Measurements from ENCODE around the gene SLC2A11. TPM values are rescaled to one million over a fixed set of nuclear protein-coding genes. Genes with fewer than 3 reads are reported as not detected.
A peak's percentile ranks its signal among the peaks of the same experiment; 100 is the strongest.
"Not testable (repeated sequence)": the region's sequence is repeated elsewhere in the genome, so short reads cannot be mapped to it uniquely, and the experiment has no call there.

Gene SLC2A11
- total and polyA plus RNA-seq, 2 experiments from 2014 or later = 6.1 to 16.6 TPM

DNA sequence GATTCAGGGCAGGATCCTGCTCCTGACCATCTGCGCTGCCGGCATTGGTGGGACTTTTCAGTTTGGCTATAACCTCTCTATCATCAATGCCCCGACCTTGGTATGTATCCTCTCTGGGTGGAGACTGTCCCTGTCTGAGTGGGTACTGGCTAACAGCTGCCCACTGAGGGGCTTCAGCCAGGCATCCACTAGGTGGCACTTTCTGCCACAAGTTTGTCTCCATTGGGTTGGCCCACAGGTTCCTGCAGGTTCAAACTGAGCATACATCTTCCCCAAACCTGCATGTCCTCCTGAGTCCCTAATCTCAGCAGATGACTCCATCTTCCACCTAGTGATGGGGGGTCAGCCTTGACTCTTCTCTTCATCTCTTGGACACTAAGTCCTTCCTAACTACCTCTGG, 4.4 kb downstream of the SLC2A11 start:
- DNase-seq = peak; percentile 61
- Histone ChIP-seq H3K27me3 (replicated peaks; ENCODE audit: insufficient read depth) (no peaks in the 10 kb centered on the region), H3K79me2 (ENCODE audit: insufficient read depth) (no peaks in the 10 kb centered on the region), H4K20me1 (ENCODE audit: insufficient read depth) (no peaks in the 10 kb centered on the region), H3K27ac (no peak overlapping the region), H3K4me1 (ENCODE audit: insufficient read depth) (no peaks in the 10 kb centered on the region), H3K36me3 (ENCODE audit: low read depth) (no peaks in the 10 kb centered on the region), H3K4me2 (ENCODE audit: unreplicated experiment) (no peak overlapping the region), H3K4me3 (no peak overlapping the region), H3K9me3 (ENCODE audit: low read depth) (no peaks in the 10 kb centered on the region), H3K9me2 (ENCODE audit: insufficient read depth) (no peaks in the 10 kb centered on the region), H3K9ac (no peak overlapping the region), H3F3A (ENCODE audit: insufficient read depth) (no peaks in the 10 kb centered on the region), H2AFZ (no peak overlapping the region)
- WGBS, 2 experiments (ENCODE audit: low coverage in 1 of 2, low lambda C conversion rate in 2 of 2, missing lambda C conversion rate in 2 of 2) = 69 to 83% methylated on average over 3 of the region's 3 CpGs
- in situ Hi-C loops (cut with MboI) = no loop called here
- TF ChIP-seq EZH2phosphoT487 (IDR thresholded peaks at IDR 0.05; ENCODE audit: insufficient read depth, low read depth) (no peak), EZH2 (IDR thresholded peaks at IDR 0.05; ENCODE audit: insufficient read depth, poor library complexity, severe bottlenecking) (no peak)

DNA sequence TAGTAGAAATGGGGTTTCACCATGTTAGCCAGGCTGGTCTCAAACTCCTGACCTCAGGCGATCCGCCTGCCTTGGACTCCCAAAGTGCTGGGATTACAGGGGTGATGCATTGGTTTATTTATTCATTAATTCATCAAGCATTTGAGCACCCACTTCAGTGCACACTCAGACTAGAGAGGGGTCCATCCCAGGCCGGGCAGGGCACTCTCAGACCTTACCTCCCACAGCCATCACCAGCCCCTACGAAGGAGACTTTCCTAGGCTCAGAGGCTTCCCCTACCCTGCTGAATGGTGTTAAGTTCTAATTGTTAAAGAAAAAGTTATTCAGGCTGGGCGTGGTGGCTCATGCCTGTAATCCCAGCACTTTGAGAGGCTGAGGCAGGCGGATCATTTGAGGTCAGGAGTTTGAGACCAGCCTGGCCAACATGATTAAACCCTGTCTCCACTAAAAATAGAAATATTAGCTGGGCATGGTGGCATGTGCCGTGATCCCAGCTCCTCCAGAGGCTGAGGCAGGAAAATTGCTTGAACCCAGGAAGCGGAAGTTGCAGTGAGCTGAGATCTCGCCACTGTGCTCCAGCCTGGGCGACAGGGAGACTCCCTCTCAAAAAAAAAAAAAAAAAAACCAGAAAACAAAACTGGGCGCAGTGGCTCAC, 7.0 kb downstream of the SLC2A11 start:
- H3K9ac ChIP-seq; H3K27me3 ChIP-seq (replicated peaks; ENCODE audit: insufficient read depth); H3K4me2 ChIP-seq (ENCODE audit: unreplicated experiment); H2AFZ ChIP-seq; in situ Hi-C loops (cut with MboI); H3F3A ChIP-seq (ENCODE audit: insufficient read depth); H3K9me3 ChIP-seq (ENCODE audit: low read depth); H3K79me2 ChIP-seq (ENCODE audit: insufficient read depth); H3K4me3 ChIP-seq; H3K4me1 ChIP-seq (ENCODE audit: insufficient read depth); H4K20me1 ChIP-seq (ENCODE audit: insufficient read depth); H3K9me2 ChIP-seq (ENCODE audit: insufficient read depth); DNase-seq; H3K36me3 ChIP-seq (ENCODE audit: low read depth); H3K27ac ChIP-seq: not testable (repeated sequence)
- WGBS, 2 experiments (ENCODE audit: low coverage in 1 of 2, low lambda C conversion rate in 2 of 2, missing lambda C conversion rate in 2 of 2) = 76 to 80% methylated on average over 11 of the region's 11 CpGs

DNA sequence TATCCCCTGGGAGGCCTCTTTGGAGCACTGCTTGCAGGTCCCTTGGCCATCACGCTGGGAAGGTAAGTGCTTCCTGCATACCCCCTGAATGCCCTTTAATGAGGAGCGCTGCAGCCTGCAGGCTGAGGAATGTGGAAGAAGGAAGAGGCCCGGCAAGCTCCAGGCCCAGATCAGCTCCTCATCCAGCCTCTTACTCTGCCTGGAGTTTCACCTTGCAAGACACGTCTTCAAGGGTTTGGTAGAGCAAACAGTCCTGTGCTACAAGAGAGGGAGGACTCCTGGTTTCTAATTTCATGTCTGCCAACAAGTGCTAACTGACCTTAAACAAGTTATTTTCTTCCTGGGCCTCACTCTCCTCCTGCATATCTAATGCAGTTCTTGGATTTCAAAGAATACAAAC, 10.9 kb downstream of the SLC2A11 start:
- Histone ChIP-seq H3F3A (ENCODE audit: insufficient read depth) (no peaks in the 10 kb centered on the region), H3K79me2 (ENCODE audit: insufficient read depth) (no peaks in the 10 kb centered on the region), H3K9me2 (ENCODE audit: insufficient read depth) (no peaks in the 10 kb centered on the region), H4K20me1 (ENCODE audit: insufficient read depth) (no peaks in the 10 kb centered on the region), H3K27me3 (replicated peaks; ENCODE audit: insufficient read depth) (no peaks in the 10 kb centered on the region), H3K4me1 (ENCODE audit: insufficient read depth) (no peaks in the 10 kb centered on the region), H3K4me3 (no peak overlapping the region), H3K9me3 (ENCODE audit: low read depth) (no peaks in the 10 kb centered on the region), H3K27ac (no peak overlapping the region), H3K4me2 (ENCODE audit: unreplicated experiment) (no peak overlapping the region), H3K9ac (no peak overlapping the region), H3K36me3 (ENCODE audit: low read depth) (no peaks in the 10 kb centered on the region), H2AFZ (no peak overlapping the region)
- no peak for DNase-seq
- TF ChIP-seq EZH2phosphoT487 (IDR thresholded peaks at IDR 0.05; ENCODE audit: insufficient read depth, low read depth) = no peak
- TF ChIP-seq EZH2 (IDR thresholded peaks at IDR 0.05; ENCODE audit: insufficient read depth, poor library complexity, severe bottlenecking) = no peak
- WGBS, 2 experiments (ENCODE audit: low coverage in 1 of 2, low lambda C conversion rate in 2 of 2, missing lambda C conversion rate in 2 of 2) = 82 to 93% methylated on average over 4 of the region's 4 CpGs
- in situ Hi-C loops (cut with MboI) = no loop called here

DNA sequence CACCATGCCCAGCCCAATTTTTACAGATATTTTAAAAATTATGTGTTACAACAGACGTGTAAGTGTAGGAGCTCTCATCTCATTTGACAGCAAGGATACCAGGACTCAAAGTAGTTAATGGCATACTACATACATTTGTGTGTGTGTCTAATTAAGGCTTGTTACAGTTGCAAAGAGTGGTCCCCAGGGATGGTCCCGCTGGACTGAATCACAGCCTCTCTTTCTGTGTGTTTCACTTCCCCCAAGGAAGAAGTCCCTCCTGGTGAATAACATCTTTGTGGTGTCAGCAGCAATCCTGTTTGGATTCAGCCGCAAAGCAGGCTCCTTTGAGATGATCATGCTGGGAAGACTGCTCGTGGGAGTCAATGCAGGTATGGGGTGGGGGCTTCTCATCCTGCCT, 17.2 kb downstream of the SLC2A11 start:
- no peak for DNase-seq
- Histone ChIP-seq H3K27me3 (replicated peaks; ENCODE audit: insufficient read depth) (no peaks in the 10 kb centered on the region), H3K79me2 (ENCODE audit: insufficient read depth) (no peaks in the 10 kb centered on the region), H3F3A (ENCODE audit: insufficient read depth) (no peaks in the 10 kb centered on the region), H3K36me3 (ENCODE audit: low read depth) (no peaks in the 10 kb centered on the region), H3K4me2 (ENCODE audit: unreplicated experiment) (no peak overlapping the region), H3K27ac (no peak overlapping the region), H3K9me2 (ENCODE audit: insufficient read depth) (no peaks in the 10 kb centered on the region), H4K20me1 (ENCODE audit: insufficient read depth) (no peaks in the 10 kb centered on the region), H3K9me3 (ENCODE audit: low read depth) (no peaks in the 10 kb centered on the region), H3K4me3 (no peak overlapping the region), H2AFZ (no peak overlapping the region), H3K9ac (no peak overlapping the region), H3K4me1 (ENCODE audit: insufficient read depth) (no peaks in the 10 kb centered on the region)
- in situ Hi-C loops (cut with MboI) = no loop called here
- WGBS, 2 experiments (ENCODE audit: low coverage in 1 of 2, low lambda C conversion rate in 2 of 2, missing lambda C conversion rate in 2 of 2) = 70 to 75% methylated on average over 4 of the region's 4 CpGs
- no peak for TF ChIP-seq EZH2 (IDR thresholded peaks at IDR 0.05; ENCODE audit: insufficient read depth, poor library complexity, severe bottlenecking)
- no peak for TF ChIP-seq EZH2phosphoT487 (IDR thresholded peaks at IDR 0.05; ENCODE audit: insufficient read depth, low read depth)

DNA sequence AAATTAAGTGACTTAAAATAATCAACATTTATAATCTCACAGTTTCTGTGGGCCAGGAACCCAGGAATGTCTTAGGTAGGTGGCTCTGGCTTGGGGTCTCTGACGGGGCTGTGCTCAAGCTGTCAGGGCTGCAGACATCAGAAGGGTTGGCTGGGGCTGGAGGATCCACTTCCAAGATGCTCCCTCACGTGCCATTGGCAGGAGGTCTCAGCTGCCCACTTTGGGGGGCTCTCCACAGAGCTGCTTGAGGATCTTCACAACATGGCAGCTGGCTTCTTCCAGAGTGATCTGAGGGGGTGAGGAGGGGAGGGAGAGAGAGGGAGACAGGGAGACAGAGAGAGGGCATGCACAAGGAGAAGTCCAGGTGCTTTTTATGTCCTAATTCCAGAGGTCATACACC, 18.1 kb downstream of the SLC2A11 start:
- DNase-seq = no peak
- no peaks in the 10 kb centered on the region for H3K36me3 ChIP-seq (ENCODE audit: low read depth)
- no peaks in the 10 kb centered on the region for H3K9me3 ChIP-seq (ENCODE audit: low read depth)
- in situ Hi-C loops (cut with MboI) = no loop called here
- H3K4me2 ChIP-seq (ENCODE audit: unreplicated experiment) = no peak overlapping the region
- H3K4me1 ChIP-seq (ENCODE audit: insufficient read depth) = no peaks in the 10 kb centered on the region
- no peaks in the 10 kb centered on the region for H3K79me2 ChIP-seq (ENCODE audit: insufficient read depth)
- no peak overlapping the region for H3K4me3 ChIP-seq
- H3F3A ChIP-seq (ENCODE audit: insufficient read depth) = no peaks in the 10 kb centered on the region
- no peaks in the 10 kb centered on the region for H3K9me2 ChIP-seq (ENCODE audit: insufficient read depth)
- H3K9ac ChIP-seq = no peak overlapping the region
- no peak overlapping the region for H2AFZ ChIP-seq
- WGBS, 2 experiments (ENCODE audit: low coverage in 1 of 2, low lambda C conversion rate in 2 of 2, missing lambda C conversion rate in 2 of 2) = 48 to 63% methylated on average over 2 of the region's 2 CpGs
- TF ChIP-seq EZH2phosphoT487 (IDR thresholded peaks at IDR 0.05; ENCODE audit: insufficient read depth, low read depth) = no peak
- TF ChIP-seq EZH2 (IDR thresholded peaks at IDR 0.05; ENCODE audit: insufficient read depth, poor library complexity, severe bottlenecking) = no peak
- H3K27me3 ChIP-seq (replicated peaks; ENCODE audit: insufficient read depth) = no peaks in the 10 kb centered on the region
- no peaks in the 10 kb centered on the region for H4K20me1 ChIP-seq (ENCODE audit: insufficient read depth)
- H3K27ac ChIP-seq = no peak overlapping the region

Measured in GM23248 (cell line).